Dermis blood vessel endothelial cell (primary cell): ENCODE results near the gene SLC25A15. TPM values are rescaled to one million over a fixed set of nuclear protein-coding genes. Genes with fewer than 3 reads are reported as not detected.

Experiments
- DNase-seq: peaks from one replicate; pipeline ENCODE4 v3.0.0; 2010
- total RNA-seq: library from RNA; depleted of rRNA; stranded (reverse); fragments of >200 nt; gene quantifications from 2 replicates; pipeline ENCODE4 v1.2.3, GENCODE V29; 2014

The SLC25A15 gene
- 16.8 and 28.0 TPM in 2 replicates for total RNA-seq

DNA sequence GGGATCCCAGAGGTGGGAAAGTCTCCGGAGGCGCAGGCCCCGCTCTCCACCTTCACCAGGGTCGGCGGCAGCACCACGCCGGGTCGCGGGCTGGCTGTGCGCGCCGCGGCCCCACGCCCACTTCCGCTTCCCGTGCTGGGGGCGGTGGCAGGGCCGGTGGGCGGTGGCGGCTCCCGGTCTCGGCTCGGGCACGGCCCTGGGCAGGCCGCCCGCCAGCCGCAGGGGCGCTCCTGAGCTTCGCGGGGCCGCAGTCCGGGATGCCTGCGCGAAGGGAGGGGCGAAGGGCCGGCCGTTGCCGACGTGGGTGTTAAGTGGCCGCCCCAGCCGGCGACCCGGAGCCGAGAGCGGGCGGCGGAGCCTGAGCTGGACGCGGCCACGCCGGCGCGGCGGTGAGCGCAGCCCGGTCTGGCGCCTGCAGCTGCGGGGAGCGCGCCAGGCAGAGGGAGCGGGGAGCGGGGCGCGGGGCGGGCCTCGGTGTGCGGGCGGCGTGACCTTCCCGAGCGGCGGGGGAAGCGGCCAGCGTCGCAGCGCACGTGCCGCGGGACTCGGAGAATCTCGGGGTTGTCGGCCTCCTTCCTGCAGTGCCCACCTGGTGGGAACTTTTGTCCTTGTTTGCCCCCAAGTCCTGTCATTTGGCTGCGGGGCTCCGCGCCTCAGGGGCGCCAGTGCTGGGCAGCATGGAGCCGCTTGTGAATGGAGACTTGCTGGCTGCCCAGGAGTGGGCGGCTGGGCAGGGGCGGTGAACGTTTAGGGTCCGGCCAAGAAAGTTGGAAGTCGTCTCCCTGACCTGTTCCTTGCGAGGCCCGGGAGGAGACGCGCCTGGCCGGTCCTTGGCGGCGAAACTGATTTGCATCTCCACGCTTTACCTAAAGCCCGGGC lies at the start of gene SLC25A15:
SLC25A15 (plus strand) TSS at position 337 of the 879 bp plus-strand sequence. CDS start 3,616 bp downstream, outside the sequence.
- peak; percentile 87 for DNase-seq

DNA sequence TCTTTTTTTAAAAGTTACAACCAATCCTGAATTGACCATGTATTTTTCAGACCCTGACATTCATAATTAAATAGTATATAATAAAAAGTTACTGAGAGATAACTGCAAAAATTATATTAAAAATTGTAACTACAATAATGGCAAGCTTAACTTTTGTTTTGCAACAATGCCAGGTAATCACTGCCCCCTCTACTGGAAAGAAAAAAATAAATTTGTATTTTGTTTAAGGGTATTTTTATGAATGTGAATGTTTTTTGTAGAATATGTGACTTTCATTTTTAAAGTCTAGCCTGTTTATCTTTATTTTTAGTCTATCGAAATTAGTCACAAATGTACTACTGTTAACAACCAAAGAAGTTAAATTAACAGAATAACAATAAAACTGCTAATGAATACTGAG lies 40.1 kb upstream of the SLC25A15 start:
- DNase-seq = peak; percentile 15

DNA sequence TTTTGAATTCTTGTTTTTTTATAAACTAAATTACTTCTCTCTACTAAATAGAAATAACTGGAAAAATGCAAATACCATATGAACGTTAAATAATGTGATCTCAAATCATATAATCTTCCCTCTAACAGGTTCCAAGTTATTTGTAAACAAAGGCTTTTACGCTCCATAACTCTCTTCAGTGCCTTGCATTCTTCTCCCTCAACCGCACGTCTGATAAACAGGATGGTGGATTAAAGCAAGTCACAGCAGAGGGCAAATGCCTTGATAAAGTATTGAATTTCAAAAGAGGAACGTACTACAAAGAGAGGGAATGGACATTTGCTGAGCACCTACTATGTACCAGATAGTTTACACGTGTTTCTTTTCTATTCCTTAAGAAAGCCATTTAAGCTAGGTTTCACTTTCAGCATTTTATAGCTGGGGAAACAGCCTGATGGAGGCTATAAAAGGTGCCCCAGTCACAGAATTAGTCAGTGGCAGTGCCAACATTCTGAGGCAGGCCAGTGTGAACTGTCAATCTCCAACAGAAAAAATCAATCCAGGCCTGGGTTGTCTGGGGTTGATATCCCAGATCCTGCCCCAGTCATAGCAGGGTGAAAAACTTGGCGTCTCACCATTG lies 34.2 kb upstream of the SLC25A15 start:
- no peak for DNase-seq

DNA sequence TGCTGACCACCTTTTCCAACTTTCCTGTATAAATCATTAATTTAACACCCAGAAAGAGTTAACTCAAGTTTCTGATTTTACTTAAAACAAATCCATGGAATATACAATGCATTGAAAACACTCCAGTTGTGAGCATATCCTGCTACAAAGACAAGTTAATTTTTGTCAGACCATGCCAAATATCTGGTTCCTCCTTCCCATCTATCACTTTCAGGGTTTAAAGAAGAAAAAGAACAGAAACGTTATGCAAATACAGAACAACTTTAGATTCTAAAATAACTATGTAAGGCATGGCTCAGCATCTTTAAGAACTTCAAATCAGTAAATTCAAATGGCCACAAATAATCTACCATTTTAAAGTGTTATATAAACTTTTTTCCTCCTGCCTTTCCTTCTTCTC lies 33.4 kb upstream of the SLC25A15 start:
- no peak for DNase-seq

DNA sequence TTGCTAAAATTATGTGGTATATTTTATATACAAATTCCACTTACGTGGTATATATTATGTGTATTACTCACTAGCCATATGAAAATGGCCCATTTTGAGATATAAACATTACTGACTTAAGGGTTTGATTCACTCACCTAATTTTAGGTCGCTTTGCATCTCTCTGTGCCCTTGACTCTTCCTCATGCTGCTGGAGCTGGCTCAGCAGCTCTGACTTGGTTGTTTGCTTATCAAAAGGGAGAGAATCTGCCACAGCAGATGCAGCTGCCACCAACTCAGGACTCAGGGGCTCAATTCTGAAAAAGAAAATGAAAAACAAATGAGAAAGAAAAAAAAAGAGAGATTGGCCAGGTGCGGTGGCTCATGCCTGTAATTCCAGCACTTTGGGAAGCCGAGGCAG lies 30.6 kb upstream of the SLC25A15 start:
- DNase-seq = no peak

DNA sequence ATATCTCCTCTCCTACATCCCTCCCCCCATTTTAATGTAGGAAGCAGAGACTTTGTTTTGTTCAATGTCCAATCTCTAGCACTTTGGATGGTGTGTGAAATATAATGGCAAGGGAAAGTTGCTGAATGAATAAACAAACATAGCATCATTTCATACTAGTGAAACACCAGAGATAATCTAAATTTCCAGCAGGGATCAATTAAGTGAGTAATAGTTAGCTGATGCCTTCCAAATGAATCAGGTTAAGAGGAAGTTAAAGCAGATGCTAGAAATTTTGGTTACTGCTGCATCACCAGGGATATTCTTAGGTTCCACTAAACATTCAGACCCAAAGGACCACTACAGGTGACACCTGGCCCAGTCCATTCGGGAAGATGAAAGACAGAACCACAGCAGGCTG lies 26.6 kb upstream of the SLC25A15 start:
- DNase-seq = no peak

DNA sequence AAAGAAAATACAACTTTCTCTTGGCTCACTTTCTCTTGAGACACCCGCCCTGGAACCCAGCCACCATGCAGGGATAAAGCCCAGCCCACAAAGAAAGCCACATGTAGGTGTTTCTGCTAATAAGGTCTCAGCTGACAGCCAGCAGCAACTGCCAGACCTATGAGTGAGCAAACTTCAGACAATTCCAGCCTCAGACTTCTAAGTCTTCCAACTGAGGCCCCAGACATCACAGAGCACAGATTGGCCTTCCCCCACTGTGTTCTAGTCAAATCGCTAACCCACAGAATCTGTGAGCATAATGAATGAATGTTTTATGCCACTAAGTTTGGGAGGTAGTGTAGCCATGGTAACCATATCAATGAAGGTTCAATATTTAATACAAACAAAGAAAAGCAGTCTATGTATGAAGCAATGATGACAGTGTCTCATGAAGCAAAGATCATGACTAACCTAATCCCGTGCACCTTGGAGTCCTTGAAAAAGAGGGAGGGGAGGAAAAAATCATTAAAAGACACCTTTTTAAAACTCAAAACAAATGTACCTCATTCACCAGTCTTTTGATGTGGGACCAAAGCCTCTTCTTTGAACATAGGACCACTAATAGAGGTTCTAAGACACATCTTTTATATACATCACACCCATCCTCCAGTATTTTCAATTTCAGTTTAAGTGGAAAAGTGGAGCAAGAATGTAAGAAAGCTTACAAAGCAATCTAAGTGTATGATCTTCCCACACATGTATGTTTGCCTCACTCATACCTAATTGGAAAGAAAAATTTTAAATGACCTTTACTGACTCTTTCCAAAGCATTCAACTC lies 24.6 kb upstream of the SLC25A15 start:
- no peak for DNase-seq

DNA sequence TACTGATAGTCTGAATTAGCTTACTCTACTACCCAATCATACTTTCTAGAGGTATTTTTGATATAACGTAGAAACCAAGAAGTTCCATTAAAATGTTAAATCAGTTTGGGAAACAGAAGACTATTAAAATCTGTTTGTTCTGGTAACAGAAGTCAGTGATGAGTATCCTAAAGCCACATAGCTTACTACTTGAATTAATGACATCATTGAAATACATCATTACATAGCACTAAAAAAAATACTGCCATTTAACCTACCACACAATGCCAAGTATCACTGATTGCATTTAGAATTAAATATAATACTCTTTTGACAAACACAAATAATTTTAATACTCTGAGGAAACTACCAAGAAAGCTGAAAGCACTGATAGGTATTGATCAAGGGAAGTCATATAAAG lies 23.8 kb upstream of the SLC25A15 start:
- DNase-seq = no peak

DNA sequence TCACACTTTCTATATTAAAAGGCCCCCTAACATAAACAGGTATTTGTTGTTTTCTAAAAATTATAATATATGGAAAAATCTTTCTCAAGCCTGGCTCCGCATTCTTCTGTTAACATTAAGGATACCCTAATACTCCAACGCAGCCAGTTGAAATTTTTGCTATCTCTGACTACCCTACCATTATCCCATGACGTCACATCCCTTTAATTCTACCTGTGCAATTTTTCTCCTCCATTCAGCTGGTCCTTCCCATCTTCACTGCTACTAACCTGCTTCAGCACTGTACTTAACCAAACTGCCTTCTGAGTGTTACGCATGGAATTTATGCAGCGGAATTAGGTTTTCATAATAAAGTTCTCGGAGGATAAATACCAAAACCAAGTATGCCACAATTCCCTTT lies 19.4 kb upstream of the SLC25A15 start:
- no peak for DNase-seq

DNA sequence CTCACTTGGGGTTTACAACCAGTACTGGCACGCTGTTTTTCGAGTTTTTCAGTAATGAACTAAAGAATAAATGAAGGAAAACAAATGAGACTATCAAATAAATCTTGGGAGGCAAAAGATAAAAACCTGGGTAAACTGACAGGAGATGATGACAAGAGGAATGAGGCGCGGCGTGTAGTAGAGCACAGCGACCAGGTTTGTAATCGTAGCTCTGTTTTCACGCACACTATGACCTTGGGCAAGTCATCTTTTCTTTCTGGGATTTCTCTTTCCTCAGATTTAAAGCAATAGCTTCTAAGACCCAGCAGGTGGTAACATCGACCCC lies 18.8 kb upstream of the SLC25A15 start:
- no peak for DNase-seq

DNA sequence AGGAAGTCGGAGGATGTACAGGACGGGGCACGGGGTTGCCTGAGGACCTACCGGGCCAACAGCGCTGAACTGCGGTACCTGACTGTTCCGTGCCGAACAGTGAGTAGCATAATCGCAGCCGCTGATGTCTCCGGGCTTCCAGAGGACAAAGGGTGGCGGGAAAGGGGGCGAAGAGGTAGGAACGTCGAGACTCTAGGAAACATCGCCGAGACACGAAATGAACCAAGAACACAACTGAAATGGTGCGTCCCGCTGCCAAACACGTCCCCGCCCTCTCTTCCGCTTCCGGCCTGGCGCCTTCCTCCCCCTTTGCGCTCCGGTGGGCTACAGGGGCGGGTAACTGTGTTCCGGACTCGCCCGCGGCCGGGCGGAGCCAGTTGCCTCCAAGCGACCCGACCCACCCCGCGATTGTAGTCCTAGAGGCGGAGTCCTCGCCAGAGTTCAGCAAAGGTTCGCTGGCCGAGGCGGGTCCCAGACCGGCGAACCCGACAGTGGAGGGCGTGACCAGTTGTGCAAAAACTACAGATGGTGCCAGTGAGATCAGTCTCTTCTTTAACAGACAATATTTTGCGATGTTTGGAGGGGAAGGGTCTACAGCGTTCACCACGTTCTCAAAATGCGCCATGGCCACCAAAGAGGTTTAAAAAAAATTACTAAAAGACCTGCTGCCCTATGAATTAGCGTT lies 18.3 kb upstream of the SLC25A15 start, which contains the start of gene MRPS31:
MRPS31 (minus strand) TSS at position 257 of the 685 bp plus-strand sequence; CDS start at position 203, 54 bp downstream.
- peak; percentile 96 for DNase-seq

DNA sequence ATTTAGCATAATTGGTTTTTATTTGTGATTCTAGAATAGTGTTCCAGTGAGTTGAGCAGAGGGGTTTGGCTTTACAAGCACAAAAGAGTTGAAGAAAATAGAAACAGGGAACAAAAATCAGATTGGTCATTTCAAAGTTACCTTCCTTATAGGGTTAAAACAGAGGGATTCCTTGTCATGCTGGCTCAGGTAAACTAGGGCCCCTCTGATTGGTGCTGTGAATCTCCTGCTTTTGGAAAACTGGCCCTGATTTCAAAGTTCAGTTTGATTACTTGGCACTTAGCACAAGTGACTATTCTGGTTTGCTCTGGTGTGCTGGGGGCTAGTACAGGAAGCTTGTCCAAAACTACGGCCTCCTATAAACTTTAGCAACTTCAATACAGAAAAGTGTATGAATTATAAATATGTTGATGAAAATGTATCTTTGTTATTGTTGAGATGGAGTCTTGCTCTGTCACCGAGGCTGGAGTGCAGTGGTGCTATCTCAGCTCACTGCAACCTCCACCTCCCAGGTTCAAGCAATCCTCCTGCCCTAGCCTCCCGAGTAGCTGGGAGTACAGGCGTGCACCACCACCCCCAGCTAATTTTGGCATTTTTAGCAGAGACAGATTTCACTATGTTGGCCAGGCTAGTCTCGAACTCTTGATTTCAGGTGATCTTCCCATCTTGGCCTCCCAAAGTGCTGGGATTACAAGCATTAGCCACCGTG lies 16.5 kb upstream of the SLC25A15 start:
- DNase-seq = no peak

DNA sequence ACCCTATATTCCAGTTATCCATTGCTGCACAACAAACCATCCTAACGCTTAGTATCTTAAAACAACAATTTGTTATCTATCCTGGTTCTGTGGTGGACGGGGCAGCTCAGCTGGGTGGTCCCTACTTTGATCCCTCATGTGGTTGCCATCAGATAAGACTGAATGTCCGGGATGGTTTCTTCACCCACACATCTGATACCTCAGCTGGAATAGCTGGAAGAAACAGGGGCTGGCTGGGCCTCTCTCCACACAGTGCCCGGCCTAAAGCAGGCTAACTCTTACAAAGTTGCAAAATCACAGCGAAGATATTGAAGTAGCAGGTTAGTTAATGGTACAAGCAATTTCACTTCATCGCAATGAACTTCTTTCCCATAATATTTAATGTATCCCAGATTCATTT lies 14.7 kb upstream of the SLC25A15 start:
- no peak for DNase-seq

DNA sequence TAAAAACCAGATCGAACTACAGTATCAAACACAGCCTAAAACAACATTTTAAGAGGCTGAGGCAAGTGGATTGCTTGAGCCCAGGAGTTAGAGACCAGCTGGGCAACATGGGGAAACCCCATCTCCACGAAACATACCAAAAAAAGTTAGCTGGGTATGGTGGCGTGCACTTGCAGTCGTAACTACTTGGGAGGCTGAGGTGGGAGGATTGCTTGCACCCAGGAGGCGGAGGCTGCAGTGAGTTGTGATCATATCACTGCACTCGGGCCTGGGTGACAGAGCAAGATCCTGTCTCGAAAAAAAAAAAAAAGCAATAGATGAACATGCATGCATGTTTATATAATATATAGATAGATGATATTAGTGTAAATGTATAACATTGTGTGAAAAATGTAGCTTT lies 13.2 kb upstream of the SLC25A15 start:
- no peak for DNase-seq

DNA sequence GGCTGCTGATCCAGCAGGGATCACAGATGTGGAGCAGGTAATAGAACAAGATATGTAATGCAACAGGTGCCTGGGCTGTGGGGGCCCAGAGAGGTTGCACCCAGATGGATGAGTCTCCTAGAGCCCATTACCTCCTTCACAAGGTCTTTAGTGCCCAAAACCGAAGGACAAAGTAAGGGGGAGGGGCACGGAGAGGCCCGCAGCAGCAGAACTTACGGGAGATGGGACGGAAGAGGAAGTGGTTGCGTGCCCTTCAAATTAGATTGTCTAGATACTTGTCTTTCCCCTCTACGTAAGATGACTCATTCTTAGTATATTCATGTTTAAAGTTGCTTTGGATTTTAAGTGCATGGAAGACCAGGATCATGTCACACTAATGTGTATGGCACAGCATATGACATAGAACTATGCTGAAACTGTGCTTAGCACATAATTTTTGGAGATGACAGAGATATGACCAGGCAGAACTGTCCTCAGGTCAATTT lies 12.7 kb upstream of the SLC25A15 start:
- DNase-seq = peak; percentile 39

DNA sequence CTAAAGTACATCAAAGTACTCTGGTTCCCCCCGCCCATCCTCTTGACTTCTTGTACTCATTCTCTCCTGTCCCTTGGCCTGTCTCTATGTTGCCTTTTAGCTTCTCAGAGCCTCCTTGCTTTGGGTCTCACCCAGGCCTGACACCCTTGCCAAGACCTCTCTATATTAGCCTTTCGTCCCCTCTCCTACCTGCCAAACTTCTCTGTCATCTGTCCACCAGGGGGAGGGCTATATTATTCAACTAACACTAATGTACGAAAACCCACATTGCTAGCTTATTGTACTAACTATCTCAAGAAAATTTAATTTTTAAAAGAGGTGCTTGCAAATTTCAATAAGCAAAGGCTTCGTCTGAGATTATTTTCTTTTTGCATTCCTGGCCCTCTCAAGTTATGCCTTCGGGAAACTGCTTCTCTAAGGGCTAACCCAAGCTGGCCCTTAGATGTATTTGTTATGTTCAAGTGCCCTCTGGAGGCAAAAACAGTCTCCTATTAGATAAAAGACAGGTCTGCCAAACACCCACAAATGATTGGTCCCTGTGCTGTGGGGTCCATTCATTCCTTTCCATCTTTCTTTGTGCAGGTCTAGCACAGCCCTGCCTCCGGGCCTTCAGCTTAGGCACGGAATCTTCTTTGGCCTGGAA lies 12.1 kb upstream of the SLC25A15 start:
- DNase-seq = peak; percentile 75

DNA sequence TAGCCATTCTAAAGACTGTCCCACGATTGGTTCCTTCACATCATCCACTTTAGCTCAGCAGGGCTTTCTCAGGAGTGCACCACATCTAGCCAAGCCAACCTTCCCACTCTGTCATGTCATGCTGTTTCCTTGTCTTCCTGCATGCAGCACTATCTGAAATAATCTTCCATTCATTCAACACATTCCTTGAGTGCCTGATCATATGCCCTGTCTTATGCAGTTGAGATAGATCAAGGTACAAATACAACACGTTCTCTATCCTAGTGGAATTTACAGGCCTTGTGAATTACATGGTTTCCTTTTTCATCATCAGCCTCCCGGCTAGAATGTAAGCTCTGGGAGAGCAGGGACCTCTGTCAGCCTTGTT lies 11.6 kb upstream of the SLC25A15 start:
- DNase-seq = no peak

DNA sequence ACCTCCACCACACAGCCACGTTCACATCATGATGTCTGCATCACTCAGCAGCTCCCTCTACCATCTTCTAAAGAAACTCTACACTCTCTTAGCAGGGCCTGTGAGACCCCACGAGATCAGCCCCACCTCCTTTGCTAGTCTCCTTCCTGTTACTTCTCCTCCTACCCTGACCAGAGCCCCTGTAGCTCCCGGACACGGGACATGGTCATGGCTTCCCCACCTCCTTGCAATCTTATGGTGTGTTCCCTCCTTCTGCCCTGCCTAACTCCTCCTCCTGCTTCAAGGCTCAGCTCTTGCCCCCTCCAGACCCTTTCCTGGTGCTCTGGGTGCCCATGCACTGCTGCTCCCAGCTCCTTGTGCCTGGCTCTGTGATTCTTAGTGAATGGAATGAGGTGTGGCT lies 10.4 kb upstream of the SLC25A15 start:
- DNase-seq = no peak

DNA sequence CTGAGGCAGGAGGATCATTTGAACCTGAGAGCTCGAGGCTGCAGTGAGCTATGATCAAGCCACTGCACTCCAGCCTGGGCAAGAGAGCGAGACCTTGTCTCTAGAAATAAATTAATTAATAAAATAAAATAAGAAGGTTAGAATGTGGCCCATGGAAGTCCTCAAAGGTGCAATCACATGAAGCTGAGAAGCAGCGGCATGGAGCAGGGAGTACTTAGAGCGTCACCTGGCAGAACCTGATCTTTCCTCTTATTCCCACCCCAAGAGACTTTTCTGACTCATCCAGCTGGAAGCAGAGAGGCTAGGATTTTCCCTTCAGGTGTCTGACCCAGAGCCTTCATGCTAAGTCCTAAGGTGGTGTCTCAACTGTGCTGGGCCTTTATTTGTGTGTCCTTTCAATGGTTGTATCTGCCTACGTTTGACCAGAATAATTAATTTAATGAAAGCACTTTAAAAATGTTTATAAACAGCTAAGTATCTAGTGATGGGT lies 9.6 kb upstream of the SLC25A15 start:
- DNase-seq = no peak

DNA sequence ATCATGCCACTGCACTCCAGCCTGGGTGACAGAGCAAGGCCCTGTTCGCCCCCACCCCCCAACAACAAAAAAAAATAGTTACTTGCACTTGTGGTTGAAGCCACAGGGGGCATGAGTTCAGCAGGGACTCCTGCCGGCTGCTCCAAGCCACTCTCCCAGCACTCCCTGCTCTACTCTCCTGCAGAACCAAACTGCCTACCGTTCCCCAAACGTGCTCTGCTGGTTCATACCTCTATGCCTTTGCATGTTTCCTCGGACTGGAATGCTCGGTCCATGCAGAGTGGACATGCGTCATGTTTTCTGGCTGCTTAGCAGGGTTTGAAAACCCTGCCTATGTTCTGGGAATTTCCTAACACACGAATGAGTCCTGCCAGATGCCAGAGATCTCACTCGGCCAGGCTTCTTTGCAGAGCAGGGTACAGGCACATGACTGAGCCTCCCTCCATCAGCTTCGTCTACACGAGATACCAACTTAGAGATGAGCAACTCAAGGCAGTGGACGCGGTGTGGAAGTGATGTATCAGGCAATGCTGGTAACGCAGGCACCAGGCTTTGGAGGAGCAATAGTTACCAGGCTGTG lies 8.5 kb upstream of the SLC25A15 start:
- DNase-seq = no peak

DNA sequence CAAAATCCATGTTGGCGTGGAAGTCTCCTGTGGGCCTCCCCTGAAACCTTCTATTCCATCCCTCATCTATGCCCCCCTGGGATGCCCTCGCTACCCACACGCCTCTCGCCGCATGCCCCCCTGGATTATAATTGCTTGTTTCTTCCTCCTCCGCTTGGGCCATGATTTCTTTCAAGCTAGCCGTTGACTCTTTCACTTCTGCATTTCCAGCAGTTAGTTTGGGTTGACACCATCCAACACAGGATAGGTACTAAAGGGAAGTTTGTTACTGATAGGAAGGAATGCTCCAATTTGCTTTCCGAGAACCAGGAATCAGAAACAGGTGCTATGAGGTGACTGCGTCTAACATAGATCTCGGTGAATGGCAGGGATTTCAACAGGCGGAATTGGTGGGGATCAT lies 7.7 kb upstream of the SLC25A15 start:
- no peak for DNase-seq
